HG03060 (cell line): Measurements from ENCODE around the gene ACO1.

Source experiments
- ATAC-seq: cut with Tn5 transposase; IDR thresholded peaks from one replicate; pipeline ENCODE4 v1.9.1; 2021; ENCODE audit warnings: low read depth, moderate number of reproducible peaks; ENCODE audit not compliant: unreplicated experiment

ACO1 gene

GRCh38 chr9:32382565-32383320, 1.7 kb upstream of the ACO1 start:
- ATAC-seq = no peak

GRCh38 chr9:32384002-32384363, 460 bp upstream of the ACO1 start:
- no peak for ATAC-seq

- ATAC-seq = no peak
Observed at GRCh38 chr9:32385152-32385884, 875 bp downstream of the ACO1 start.

GRCh38 chr9:32385885-32386283, 1.4 kb downstream of the ACO1 start:
- ATAC-seq = no peak

- ATAC-seq = no peak
Observed at GRCh38 chr9:32387256-32387655, 2.8 kb downstream of the ACO1 start.

DNA sequence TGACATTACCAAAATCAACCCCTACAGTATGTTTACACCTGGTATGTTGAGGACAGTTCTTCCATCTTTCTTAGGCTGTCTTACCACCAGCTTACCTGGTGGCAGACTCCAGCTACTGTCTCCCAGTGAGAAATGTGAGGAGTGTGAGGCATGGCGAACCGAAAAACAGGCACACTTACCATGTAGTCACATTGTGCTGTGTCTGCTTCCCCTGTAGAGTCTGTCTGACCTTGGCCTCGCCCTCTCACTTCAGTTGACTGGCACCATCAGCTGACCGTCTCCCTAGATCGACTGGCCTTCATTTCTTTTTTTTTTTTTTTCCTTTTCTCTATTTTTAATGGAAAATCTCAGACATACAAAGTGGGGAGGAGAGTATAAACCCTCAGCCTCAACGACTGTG, 4.9 kb downstream of the ACO1 start:
- no peak for ATAC-seq

GRCh38 chr9:32393911-32394310, 9.5 kb downstream of the ACO1 start:
- ATAC-seq = no peak

DNA sequence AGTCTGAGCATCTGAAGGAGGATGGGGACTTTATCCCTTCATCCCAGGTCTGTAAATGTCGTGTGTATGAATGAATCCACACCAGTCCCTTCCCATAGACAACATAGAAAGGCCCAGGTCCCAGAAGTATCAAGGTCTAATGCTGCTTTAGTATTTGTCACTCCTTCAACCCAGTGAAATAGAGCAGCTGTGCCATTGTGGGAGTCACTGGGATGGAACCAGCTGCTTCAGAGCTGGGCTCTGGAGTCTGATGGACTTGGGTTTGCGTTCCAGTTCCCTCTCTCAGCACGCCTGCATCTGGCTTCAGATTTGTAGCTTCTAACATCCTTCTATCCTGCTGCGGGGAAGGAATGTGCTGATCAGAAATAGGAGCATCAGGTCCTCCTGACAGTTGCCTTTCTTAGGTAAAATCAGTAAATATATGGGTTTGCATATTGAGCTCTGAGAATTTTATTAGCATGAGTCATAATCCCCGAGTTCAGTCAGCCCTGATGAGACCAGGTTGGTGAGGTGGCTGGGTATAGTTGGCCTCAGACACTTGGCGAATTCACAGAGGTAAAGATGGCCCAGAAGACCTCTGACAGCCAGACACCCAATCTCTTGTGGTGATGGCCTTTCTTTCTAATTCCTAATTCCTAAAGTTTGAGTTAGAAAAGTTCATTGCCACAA, 10.1 kb downstream of the ACO1 start:
- ATAC-seq = no peak

DNA sequence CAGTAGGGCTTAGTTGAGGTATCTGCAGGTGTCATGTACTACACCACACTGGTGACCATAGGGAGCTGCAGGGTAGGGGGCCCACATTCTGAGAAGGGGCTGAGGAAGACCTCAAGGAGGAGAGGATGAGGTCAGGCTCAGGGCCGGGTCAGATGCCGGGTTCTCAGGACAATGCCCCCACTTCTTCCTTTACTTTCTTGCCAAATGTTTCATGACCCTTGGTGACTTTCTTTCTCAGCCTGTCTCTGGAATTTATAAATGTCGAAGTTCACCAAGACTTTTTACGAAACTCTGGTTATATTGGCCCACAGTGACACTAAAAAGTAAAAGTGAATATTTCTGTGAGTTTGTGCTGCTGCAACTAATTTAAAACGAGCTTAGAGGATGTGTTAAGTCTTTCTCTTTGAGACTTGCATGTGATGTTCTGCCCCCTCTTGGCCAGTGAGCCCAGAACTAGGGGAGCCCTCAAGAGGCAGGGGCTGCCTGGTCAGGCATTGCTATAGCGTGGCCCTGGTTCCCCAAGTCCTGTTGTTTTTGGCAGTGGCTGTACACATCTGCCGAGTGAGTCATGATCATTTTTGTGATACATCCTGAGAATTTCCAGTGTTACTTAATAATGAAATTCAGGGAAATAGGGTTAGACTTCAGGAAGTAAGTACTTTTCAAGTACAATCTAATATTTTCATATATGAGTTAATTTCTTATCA, 11.2 kb downstream of the ACO1 start:
- ATAC-seq = no peak

DNA sequence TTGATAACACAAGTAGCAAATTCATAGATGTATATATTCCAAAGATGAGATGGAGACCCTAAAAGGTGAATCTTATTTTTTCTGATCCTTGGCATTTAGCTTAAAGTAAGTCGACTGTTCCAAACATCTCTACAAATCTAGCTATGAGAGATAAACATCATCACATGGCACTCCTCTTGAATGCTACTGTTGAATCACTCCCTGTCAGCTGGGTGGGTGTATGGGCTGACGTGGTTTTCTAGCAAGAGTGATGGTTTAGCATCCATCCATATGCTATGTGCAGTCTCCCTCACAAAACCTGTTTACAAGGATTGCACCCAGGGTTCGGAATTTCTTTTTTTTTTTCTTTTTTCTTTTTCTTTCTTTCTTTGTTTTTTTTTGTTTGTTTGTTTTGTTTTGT, 13.8 kb downstream of the ACO1 start:
- ATAC-seq = no peak

DNA sequence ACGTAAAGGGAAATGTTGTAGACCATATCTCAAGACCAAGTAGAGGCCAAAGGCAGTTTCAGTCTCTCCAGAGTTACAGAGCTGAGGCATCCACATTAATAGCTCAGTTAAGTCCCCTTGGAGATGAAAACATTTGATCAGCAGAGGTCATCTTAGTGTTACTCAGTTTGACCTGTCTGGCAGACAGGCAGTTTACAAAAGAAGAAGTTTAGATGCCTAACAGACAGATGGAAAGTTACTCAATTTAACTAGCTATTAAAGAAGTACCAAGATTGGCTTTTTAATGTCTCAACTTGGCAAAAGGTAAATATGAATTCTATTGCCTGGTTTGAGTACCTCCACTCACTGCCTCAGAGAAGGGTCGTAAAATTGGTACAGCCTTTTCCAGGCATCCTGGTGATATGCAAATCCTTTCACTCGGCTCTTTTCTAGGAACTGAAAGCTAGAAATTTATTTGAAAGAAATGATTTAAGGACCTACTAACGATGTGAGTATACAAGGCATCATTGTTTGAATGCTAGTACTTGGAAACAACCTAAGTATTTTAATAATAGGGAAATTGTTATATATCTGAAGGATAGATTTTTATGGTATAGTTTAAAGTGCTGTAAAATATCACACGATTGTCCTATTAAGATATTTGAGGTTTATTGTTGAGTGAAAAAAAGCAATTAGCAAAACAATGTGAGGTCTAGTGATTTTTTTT, 14.8 kb downstream of the ACO1 start:
- ATAC-seq = no peak

DNA sequence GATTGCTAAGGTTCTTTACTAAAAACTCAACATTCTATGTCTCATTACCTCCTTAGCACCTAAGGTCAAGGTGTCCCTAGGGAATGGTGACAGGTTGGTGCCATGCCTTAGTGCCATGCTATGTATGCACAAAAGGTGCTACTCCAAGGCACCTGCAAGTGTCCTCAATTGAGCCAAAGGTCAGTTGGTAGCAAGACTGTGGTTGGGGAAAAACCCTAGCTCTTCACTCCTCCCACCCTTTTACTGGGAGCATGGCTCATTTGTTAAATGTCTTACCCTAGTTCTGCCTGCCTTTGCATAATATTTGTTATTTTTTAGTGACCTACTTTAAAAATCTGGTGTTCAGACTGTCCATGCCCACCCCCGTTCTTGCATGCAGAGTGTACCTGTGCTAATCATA, 17.0 kb downstream of the ACO1 start:
- ATAC-seq = no peak

GRCh38 chr9:32403567-32404260, 19.3 kb downstream of the ACO1 start:
- ATAC-seq = no peak

GRCh38 chr9:32404402-32404801, 20.0 kb downstream of the ACO1 start:
- ATAC-seq = no peak

- no peak for ATAC-seq
Observed at GRCh38 chr9:32404856-32405255, 20.4 kb downstream of the ACO1 start.

DNA sequence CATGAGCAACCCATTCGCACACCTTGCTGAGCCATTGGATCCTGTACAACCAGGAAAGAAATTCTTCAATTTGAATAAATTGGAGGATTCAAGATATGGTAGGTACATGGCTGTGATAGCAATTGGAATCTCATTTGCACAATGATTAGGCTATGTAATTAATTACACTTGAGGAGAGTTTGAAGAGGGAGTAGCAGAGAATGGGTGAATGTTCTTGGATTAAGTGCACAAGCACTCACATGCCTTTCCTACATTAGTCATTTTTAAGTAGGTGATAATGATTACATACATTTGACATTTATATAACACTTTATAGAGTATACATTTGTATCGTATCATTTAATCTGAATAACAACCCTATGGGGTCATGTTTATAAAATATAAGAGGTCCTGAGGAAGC, 21.1 kb downstream of the ACO1 start:
- no peak for ATAC-seq

- no peak for ATAC-seq
Observed at GRCh38 chr9:32406046-32406445, 21.6 kb downstream of the ACO1 start.

DNA sequence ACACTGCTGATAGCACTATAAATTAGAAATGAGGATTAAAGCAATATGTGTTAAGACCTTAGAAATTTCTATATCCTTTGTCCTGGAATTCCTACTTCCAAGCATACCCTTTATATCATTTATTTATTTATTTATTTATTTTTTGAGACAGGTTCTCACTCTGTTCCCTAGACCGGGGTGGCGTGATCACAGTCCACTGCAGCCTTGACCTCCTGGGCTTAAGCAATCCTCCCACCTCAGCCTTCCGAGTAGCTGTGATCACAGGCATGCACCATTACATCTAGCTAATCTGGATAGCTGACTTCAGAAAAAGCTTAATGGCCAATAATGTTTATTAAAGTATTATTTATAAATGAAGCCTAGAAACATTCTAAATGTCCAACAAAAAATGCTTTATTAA, 27.3 kb downstream of the ACO1 start:
- ATAC-seq = no peak

DNA sequence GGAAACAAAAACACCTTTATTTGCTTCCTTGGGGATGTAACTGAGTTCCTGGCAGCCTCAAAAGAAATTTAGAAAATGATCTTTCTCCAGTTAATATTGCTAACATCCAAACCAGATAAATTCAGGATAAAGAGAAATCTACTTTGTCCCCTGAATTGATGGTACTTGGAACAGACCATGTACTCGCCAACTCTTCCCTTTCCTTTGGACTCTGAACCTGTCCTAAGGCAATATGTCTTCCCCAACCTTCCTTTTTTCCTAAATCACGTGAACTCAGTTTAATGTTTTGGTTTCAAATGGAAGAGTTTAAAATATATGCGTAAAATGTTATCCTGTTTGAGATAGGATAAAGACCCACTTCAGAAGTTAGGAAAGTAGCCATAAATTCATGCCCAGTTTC, 28.0 kb downstream of the ACO1 start:
- no peak for ATAC-seq

- no peak for ATAC-seq
Observed at GRCh38 chr9:32413424-32413823, 29.0 kb downstream of the ACO1 start.
